Measurements from ENCODE around the gene TWF2. TPM values are rescaled to one million over a fixed set of nuclear protein-coding genes. Genes with fewer than 3 reads are reported as not detected.
A peak's percentile ranks its signal among the peaks of the same experiment; 100 is the strongest.

Gene TWF2
- total and polyA plus RNA-seq, 10 of the 15 experiments (the other 5 are each of a cell fraction or from before 2014, with no cell fraction given) = 0.16 to 106 (median 68.5) TPM

DNA sequence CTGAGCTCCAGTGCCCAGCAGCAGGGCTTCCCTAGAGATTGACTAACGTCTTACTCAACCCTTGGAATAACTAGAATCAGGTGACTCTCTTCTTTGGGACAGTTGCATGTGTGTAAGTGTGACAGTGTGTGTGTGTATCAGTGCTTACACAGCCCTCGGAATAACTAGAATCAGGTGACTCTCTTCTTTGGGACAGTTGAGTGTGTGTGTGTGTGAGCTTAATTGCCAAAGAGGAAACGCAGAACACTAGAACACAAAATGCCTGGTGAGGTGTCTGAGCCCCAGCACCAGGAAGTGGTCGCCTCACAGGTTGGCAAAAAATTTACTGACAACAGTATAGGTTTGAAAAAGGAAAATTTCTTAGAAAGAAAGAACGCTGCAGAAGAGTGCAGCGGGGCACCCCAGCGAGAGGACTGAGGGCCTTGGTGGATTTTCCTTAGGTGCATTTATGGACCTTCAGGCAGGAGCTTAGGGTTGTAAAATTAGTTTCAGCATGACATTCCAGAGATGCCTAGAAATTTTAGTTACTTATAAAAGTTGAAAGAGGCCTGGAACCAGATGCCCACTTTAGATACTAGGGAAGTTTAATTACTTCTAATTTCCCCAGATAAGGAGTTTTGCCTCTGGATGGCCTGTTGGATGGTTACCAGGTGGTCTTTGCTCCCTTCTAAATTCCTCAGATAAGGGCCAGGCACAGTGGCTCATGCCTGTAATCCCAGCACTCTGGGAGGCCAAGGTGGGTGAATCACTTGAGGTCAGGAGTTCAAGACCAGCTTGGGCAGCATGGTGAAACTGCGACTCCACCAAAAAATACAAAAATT is 43.2 kb upstream of the TWF2 start:
- no peak overlapping the region for H3K9ac ChIP-seq (ENCODE audit: control insufficient read depth, insufficient read depth, low read length)

More for the DNA sequence above, 43.2 kb upstream of the TWF2 start:
- no peaks in the 10 kb centered on the region for H3K27me3 ChIP-seq (replicated peaks in 1 of 2; ENCODE audit: control insufficient read depth in 2 of 2, insufficient read depth in 2 of 2, low read length in 1 of 2)
- H4K20me1 ChIP-seq (ENCODE audit: control insufficient read depth, insufficient read depth) = no peaks in the 10 kb centered on the region
- H2AFZ ChIP-seq (ENCODE audit: control insufficient read depth, low read depth, low read length) = peak overlapping the region; percentile 26; the same call in 1 of the 2 replicates
- no peaks in the 10 kb centered on the region for H3K9me3 ChIP-seq (replicated peaks; ENCODE audit: control insufficient read depth, insufficient read depth, low read length)
- no peak overlapping the region for H3K27ac ChIP-seq (ENCODE audit: control insufficient read depth, insufficient read depth)
- TF ChIP-seq MEF2B (IDR thresholded peaks at IDR 0.05; ENCODE audit: partially characterized antibody, poor library complexity, severe bottlenecking) (no peak), HDAC2 (IDR thresholded peaks at IDR 0.05) (no peak), PML (IDR thresholded peaks at IDR 0.05; ENCODE audit: low read length) (no peak), ZNF217 (IDR thresholded peaks at IDR 0.05) (no peak), ZZZ3 (IDR thresholded peaks at IDR 0.05; ENCODE audit: control insufficient read depth, insufficient read length, low read depth) (no peak), NR2C2 (IDR thresholded peaks at IDR 0.05; ENCODE audit: borderline replicate concordance, control insufficient read depth, insufficient read length, low read depth) (no peak), MYB (IDR thresholded peaks at IDR 0.05; ENCODE audit: borderline replicate concordance, low read depth, low read length) (no peak)
- TF ChIP-seq, protein P1, sequence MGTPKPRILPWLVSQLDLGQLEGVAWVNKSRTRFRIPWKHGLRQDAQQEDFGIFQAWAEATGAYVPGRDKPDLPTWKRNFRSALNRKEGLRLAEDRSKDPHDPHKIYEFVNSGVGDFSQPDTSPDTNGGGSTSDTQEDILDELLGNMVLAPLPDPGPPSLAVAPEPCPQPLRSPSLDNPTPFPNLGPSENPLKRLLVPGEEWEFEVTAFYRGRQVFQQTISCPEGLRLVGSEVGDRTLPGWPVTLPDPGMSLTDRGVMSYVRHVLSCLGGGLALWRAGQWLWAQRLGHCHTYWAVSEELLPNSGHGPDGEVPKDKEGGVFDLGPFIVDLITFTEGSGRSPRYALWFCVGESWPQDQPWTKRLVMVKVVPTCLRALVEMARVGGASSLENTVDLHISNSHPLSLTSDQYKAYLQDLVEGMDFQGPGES (IDR thresholded peaks at IDR 0.05) = no peak
- TF ChIP-seq, protein P2, sequence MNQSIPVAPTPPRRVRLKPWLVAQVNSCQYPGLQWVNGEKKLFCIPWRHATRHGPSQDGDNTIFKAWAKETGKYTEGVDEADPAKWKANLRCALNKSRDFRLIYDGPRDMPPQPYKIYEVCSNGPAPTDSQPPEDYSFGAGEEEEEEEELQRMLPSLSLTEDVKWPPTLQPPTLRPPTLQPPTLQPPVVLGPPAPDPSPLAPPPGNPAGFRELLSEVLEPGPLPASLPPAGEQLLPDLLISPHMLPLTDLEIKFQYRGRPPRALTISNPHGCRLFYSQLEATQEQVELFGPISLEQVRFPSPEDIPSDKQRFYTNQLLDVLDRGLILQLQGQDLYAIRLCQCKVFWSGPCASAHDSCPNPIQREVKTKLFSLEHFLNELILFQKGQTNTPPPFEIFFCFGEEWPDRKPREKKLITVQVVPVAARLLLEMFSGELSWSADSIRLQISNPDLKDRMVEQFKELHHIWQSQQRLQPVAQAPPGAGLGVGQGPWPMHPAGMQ (IDR thresholded peaks at IDR 0.05; ENCODE audit: borderline replicate concordance) = no peak
- no peaks in the 10 kb centered on the region for H3K36me3 ChIP-seq (ENCODE audit: control insufficient read depth in 2 of 2, insufficient read depth in 2 of 2, low read length in 1 of 2)
- WGBS (ENCODE audit: insufficient coverage, insufficient replicate concordance, low lambda C conversion rate, missing lambda C conversion rate) = 60% methylated on average over 8 of the region's 8 CpGs
- RAD21 ChIA-PET (ENCODE audit: unreplicated experiment) = interaction anchor here (0.7 to 3.9 kb wide), 6 partner anchors 42 to 229 kb away, joined by 3 to 18 read pairs (median 4); no protein-coding TSS in a partner anchor
- BruUV-seq (replicated peaks) = no TSS peak
- H3K4me2 ChIP-seq (ENCODE audit: control insufficient read depth, insufficient read depth) = no peak overlapping the region
- in situ Hi-C loops (cut with MboI) (no loop called here), intact Hi-C loops (cut with micrococcal nuclease; ENCODE audit: unreplicated experiment) (no loop called here)
- no peak overlapping the region for H3K4me3 ChIP-seq
- POLR2A ChIA-PET = interaction anchor here (0.7 to 8.7 kb wide), 5 partner anchors 31 to 216 kb away, joined by 3 to 60 read pairs (median 4); no protein-coding TSS in a partner anchor
- FAIRE-seq (no peak), DNase-seq (ENCODE audit: low read depth, low spot score) (no peak), ATAC-seq (no peak)
- no peaks in the 10 kb centered on the region; the same call in 1 of the 2 replicates for H3K4me1 ChIP-seq (ENCODE audit: control insufficient read depth, insufficient read depth, low read length)
- SMC1A ChIA-PET (ENCODE audit: uncharacterized antibody, unreplicated experiment) = interaction anchor here (0.6 to 2.0 kb wide), 8 partner anchors 7 to 80 kb away, joined by 3 to 8 read pairs (median 3); partner anchors contain the start of gene TLR9
- peaks cover 24% of the 10 kb centered on the region for H3K79me2 ChIP-seq (ENCODE audit: control insufficient read depth, insufficient read depth, low read length)
- CTCF ChIA-PET = interaction anchor here (0.8 to 8.7 kb wide), 8 partner anchors 9 to 229 kb away, joined by 3 to 87 read pairs (median 4); partner anchors contain the start of genes PPM1M and TLR9

All from GM12878 (cell line).